SJSA1 (cell line): Measurements from ENCODE around the gene P3R3URF. TPM values are rescaled to one million over a fixed set of nuclear protein-coding genes. Genes with fewer than 3 reads are reported as not detected.
A peak's percentile ranks its signal among the peaks of the same experiment; 100 is the strongest.

Experiments
- DNase-seq, 2 experiments: peaks; one replicate each; pipeline ENCODE4 v3.0.0-alpha.2; 2015 to 2020; ENCODE audit warnings: low spot score in 2 of 2, low read depth in 1 of 2
- H3K27ac ChIP-seq: fragments of 250-450 bp; sonication (Bioruptor Pico); 2 replicates; pipeline ENCODE4 v1.5.1; 2020; ENCODE audit warnings: mild to moderate bottlenecking, moderate library complexity
- H3K27me3 ChIP-seq: fragments of 250-450 bp; sonication (Bioruptor Pico); replicated peaks from 2 replicates; pipeline ENCODE4 v1.5.1; 2020; ENCODE audit warnings: mild to moderate bottlenecking, moderate library complexity
- H3K36me3 ChIP-seq: fragments of 250-450 bp; sonication (Bioruptor Pico); 2 replicates; pipeline ENCODE4 v1.5.1; 2020; ENCODE audit warnings: mild to moderate bottlenecking
- H3K4me1 ChIP-seq: fragments of 250-450 bp; sonication (Bioruptor Pico); replicated peaks from 2 replicates; pipeline ENCODE4 v1.6.1; 2021; ENCODE audit warnings: mild to moderate bottlenecking
- H3K4me3 ChIP-seq: fragments of 250-450 bp; sonication (Bioruptor Pico); 2 replicates; pipeline ENCODE4 v1.5.1; 2020; ENCODE audit warnings: mild to moderate bottlenecking
- H3K9me3 ChIP-seq: fragments of 250-450 bp; sonication (Bioruptor Pico); replicated peaks from 2 replicates; pipeline ENCODE4 v1.5.1; 2020; ENCODE audit warnings: mild to moderate bottlenecking
- total RNA-seq: library from RNA; depleted of rRNA; stranded (reverse); fragments of >200 nt; shearing (Covaris generic); gene quantifications from 2 replicates; pipeline ENCODE4 v1.2.3, GENCODE V29; 2014

Gene P3R3URF
- total RNA-seq, 1 experiment from 2014 or later, result not detected

GRCh38 chr1:46150085-46150484 lies 26.2 kb downstream of the P3R3URF start:
- H3K27ac ChIP-seq, result no peak overlapping the region
- no peaks in the 10 kb centered on the region for H3K36me3 ChIP-seq
- no peak overlapping the region for H3K4me3 ChIP-seq
- H3K9me3 ChIP-seq, result no peaks in the 10 kb centered on the region
- H3K27me3 ChIP-seq, result no peaks in the 10 kb centered on the region
- no peak for DNase-seq
- no peaks in the 10 kb centered on the region for H3K4me1 ChIP-seq

GRCh38 chr1:46148318-46148717 lies 28.0 kb downstream of the P3R3URF start:
- H3K36me3 ChIP-seq, result no peaks in the 10 kb centered on the region
- no peak overlapping the region for H3K4me3 ChIP-seq
- H3K27me3 ChIP-seq, result no peaks in the 10 kb centered on the region
- no peak overlapping the region for H3K27ac ChIP-seq
- no peaks in the 10 kb centered on the region for H3K9me3 ChIP-seq
- H3K4me1 ChIP-seq, result no peaks in the 10 kb centered on the region
- no peak for DNase-seq

GRCh38 chr1:46137916-46138315 lies 38.4 kb downstream of the P3R3URF start:
- H3K27me3 ChIP-seq, result no peaks in the 10 kb centered on the region
- H3K4me1 ChIP-seq, result peaks cover 26% of the 10 kb centered on the region
- H3K36me3 ChIP-seq, result no peaks in the 10 kb centered on the region
- H3K27ac ChIP-seq, result peak overlapping the region; percentile 67
- peak overlapping the region; percentile 22; the same call in 1 of the 2 replicates for H3K4me3 ChIP-seq
- no peaks in the 10 kb centered on the region for H3K9me3 ChIP-seq
- peak in 1 of 2 experiments; percentile 52 for DNase-seq

GRCh38 chr1:46136711-46137110 lies 39.6 kb downstream of the P3R3URF start:
- Histone ChIP-seq H3K27ac (no peak overlapping the region), H3K4me1 (peaks cover 26% of the 10 kb centered on the region), H3K27me3 (no peaks in the 10 kb centered on the region), H3K9me3 (no peaks in the 10 kb centered on the region), H3K4me3 (no peak overlapping the region), H3K36me3 (no peaks in the 10 kb centered on the region)
- no peak for DNase-seq

GRCh38 chr1:46134660-46135331 lies 41.5 kb downstream of the P3R3URF start:
- no peaks in the 10 kb centered on the region for H3K9me3 ChIP-seq
- H3K4me3 ChIP-seq, result no peak overlapping the region
- H3K27ac ChIP-seq, result no peak overlapping the region
- no peaks in the 10 kb centered on the region for H3K36me3 ChIP-seq
- peaks cover 26% of the 10 kb centered on the region for H3K4me1 ChIP-seq
- no peaks in the 10 kb centered on the region for H3K27me3 ChIP-seq
- no peak for DNase-seq

GRCh38 chr1:46133781-46134350 lies 42.4 kb downstream of the P3R3URF start:
- Histone ChIP-seq H3K36me3 (no peaks in the 10 kb centered on the region), H3K4me1 (peaks cover 26% of the 10 kb centered on the region), H3K27me3 (no peaks in the 10 kb centered on the region), H3K4me3 (peak overlapping the region; percentile 50), H3K27ac (no peak overlapping the region; the same call in 1 of the 2 replicates), H3K9me3 (no peaks in the 10 kb centered on the region)
- no peak for DNase-seq

GRCh38 chr1:46133181-46133658 lies 43.1 kb downstream of the P3R3URF start:
- peak overlapping the region; percentile 50 for H3K4me3 ChIP-seq
- no peaks in the 10 kb centered on the region for H3K9me3 ChIP-seq
- H3K4me1 ChIP-seq, result peaks cover 26% of the 10 kb centered on the region
- no peaks in the 10 kb centered on the region for H3K27me3 ChIP-seq
- H3K36me3 ChIP-seq, result no peaks in the 10 kb centered on the region
- peak overlapping the region; percentile 99 for H3K27ac ChIP-seq
- no peak for DNase-seq

- Histone ChIP-seq H3K27me3 (no peaks in the 10 kb centered on the region), H3K4me3 (peak within 1 kb of the TSS; percentile 50), H3K27ac (peak within 1 kb of the TSS; percentile 99), H3K36me3 (no peaks in the 10 kb centered on the region), H3K4me1 (peaks cover 24% of the 10 kb centered on the region), H3K9me3 (no peaks in the 10 kb centered on the region)
- DNase-seq, result peak; percentile 99
Observed at GRCh38 chr1:46132529-46133180, 43.6 kb downstream of the P3R3URF start, which contains the start of gene PIK3R3. Gene PIK3R3 (minus strand): TSS chr1:46132629. CDS start chr1:46131952, 677 bp downstream.

GRCh38 chr1:46131712-46132528 lies 44.4 kb downstream of the P3R3URF start:
- Histone ChIP-seq H3K36me3 (no peaks in the 10 kb centered on the region), H3K27me3 (no peaks in the 10 kb centered on the region), H3K4me1 (peaks cover 18% of the 10 kb centered on the region), H3K4me3 (peak overlapping the region; percentile 50), H3K9me3 (no peaks in the 10 kb centered on the region), H3K27ac (peak overlapping the region; percentile 99)
- DNase-seq, result peak; percentile 44 to 61

GRCh38 chr1:46131093-46131492 lies 45.2 kb downstream of the P3R3URF start:
- H3K27ac ChIP-seq, result no peak overlapping the region
- H3K27me3 ChIP-seq, result no peaks in the 10 kb centered on the region
- DNase-seq, result peak in 1 of 2 experiments; percentile 41
- peak overlapping the region; percentile 50 for H3K4me3 ChIP-seq
- H3K4me1 ChIP-seq, result peaks cover 18% of the 10 kb centered on the region
- H3K9me3 ChIP-seq, result no peaks in the 10 kb centered on the region
- H3K36me3 ChIP-seq, result no peaks in the 10 kb centered on the region

GRCh38 chr1:46130606-46131005 lies 45.7 kb downstream of the P3R3URF start:
- peak overlapping the region; percentile 50 for H3K4me3 ChIP-seq
- H3K4me1 ChIP-seq, result peaks cover 18% of the 10 kb centered on the region
- DNase-seq, result peak in 1 of 2 experiments; percentile 22
- no peaks in the 10 kb centered on the region for H3K9me3 ChIP-seq
- no peaks in the 10 kb centered on the region for H3K36me3 ChIP-seq
- H3K27me3 ChIP-seq, result no peaks in the 10 kb centered on the region
- no peak overlapping the region for H3K27ac ChIP-seq

GRCh38 chr1:46130121-46130520 lies 46.2 kb downstream of the P3R3URF start:
- peak in 1 of 2 experiments; percentile 32 for DNase-seq
- no peaks in the 10 kb centered on the region for H3K9me3 ChIP-seq
- peaks cover 18% of the 10 kb centered on the region for H3K4me1 ChIP-seq
- peak overlapping the region; percentile 50 for H3K4me3 ChIP-seq
- no peaks in the 10 kb centered on the region for H3K36me3 ChIP-seq
- H3K27ac ChIP-seq, result no peak overlapping the region
- H3K27me3 ChIP-seq, result no peaks in the 10 kb centered on the region

- Histone ChIP-seq H3K4me1 (peaks cover 4% of the 10 kb centered on the region), H3K36me3 (no peaks in the 10 kb centered on the region), H3K27ac (no peak overlapping the region), H3K4me3 (no peak overlapping the region), H3K27me3 (no peaks in the 10 kb centered on the region), H3K9me3 (no peaks in the 10 kb centered on the region)
- DNase-seq, result no peak
Observed at GRCh38 chr1:46128344-46128743, 47.9 kb downstream of the P3R3URF start.
